Fibroblast of skin of left biceps (primary cell): ENCODE results near the gene HEPACAM.

Source experiments
- DNase-seq, 2 experiments: peaks; one replicate each; pipeline ENCODE4 v3.0.0-alpha.2; 2013; ENCODE audit warnings: low read depth in 2 of 2

The HEPACAM gene

GRCh38 chr11:124884869-124885479, 50.9 kb downstream of the HEPACAM start:
- no peak for DNase-seq

GRCh38 chr11:124884340-124884739, 51.5 kb downstream of the HEPACAM start:
- DNase-seq: no peak

GRCh38 chr11:124882339-124883071, 53.3 kb downstream of the HEPACAM start:
- DNase-seq: no peak

- DNase-seq: no peak
Measured at GRCh38 chr11:124880958-124881357, 54.9 kb downstream of the HEPACAM start.

- DNase-seq: no peak
Measured at GRCh38 chr11:124880290-124880611, 55.6 kb downstream of the HEPACAM start.

GRCh38 chr11:124879493-124880289, 56.2 kb downstream of the HEPACAM start:
- no peak for DNase-seq

- DNase-seq: no peak
Measured at GRCh38 chr11:124878759-124879492, 56.9 kb downstream of the HEPACAM start.

- DNase-seq: no peak
Measured at GRCh38 chr11:124877910-124878758, 57.7 kb downstream of the HEPACAM start.

GRCh38 chr11:124877631-124877909, 58.3 kb downstream of the HEPACAM start:
- DNase-seq: no peak

GRCh38 chr11:124876818-124877630, 58.8 kb downstream of the HEPACAM start:
- DNase-seq: no peak

- DNase-seq: peak; percentile 87 to 91
Measured at GRCh38 chr11:124875943-124876817, 59.7 kb downstream of the HEPACAM start.

- DNase-seq: no peak
Measured at GRCh38 chr11:124875401-124875800, 60.4 kb downstream of the HEPACAM start.

GRCh38 chr11:124874571-124875255, 61.1 kb downstream of the HEPACAM start:
- no peak for DNase-seq

GRCh38 chr11:124873951-124874350, 61.9 kb downstream of the HEPACAM start:
- no peak for DNase-seq

GRCh38 chr11:124872741-124873140, 63.1 kb downstream of the HEPACAM start:
- no peak for DNase-seq

GRCh38 chr11:124872280-124872679, 63.6 kb downstream of the HEPACAM start:
- DNase-seq: no peak

GRCh38 chr11:124870430-124870829, 65.4 kb downstream of the HEPACAM start:
- DNase-seq: no peak

- no peak for DNase-seq
Measured at GRCh38 chr11:124869856-124870387, 65.9 kb downstream of the HEPACAM start.

GRCh38 chr11:124869331-124869730, 66.5 kb downstream of the HEPACAM start:
- no peak for DNase-seq
